ENCODE data around the gene ADAM17. TPM values are rescaled to one million over a fixed set of nuclear protein-coding genes. Genes with fewer than 3 reads are reported as not detected.
"Not testable (repeated sequence)": the region's sequence is repeated elsewhere in the genome, so short reads cannot be mapped to it uniquely, and the experiment has no call there.

Gene ADAM17
- polyA plus RNA-seq, 1 donor from 2014 or later: 32.6 TPM

DNA sequence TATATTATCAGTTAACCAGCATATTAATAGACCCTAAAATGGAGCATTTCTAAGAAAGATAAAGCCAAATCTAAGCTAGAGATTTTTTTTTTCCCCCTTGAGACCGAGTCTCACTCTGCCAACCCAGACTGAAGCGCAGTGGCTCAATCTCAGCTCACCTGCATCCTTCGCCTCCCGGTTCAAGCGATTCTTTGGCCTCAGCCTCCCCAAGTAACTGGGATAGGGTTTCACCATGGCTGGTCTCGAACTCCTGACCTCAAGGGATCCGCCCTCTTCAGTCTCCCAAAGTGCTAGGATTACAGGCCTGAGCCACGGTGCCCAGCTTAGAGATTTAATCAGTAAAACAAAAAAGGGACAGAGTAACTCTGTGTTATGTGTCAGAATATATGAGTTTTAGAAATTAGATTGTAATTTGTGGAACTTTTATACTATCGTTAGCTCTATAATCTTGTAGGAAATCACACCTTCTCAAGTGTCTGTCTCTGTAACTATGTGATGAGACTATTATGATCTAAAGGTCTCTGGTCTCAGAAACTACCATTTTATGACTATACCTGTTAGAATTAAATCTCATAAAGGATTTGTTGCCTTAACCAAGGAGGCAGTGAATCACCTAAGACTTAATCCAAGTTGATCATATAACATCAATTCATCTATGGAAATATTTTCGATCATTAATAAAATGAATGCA lies 41.1 kb upstream of the ADAM17 start:
- Histone ChIP-seq H3K4me3 (ENCODE audit: low read length) (no peak overlapping the region), H3K9ac (ENCODE audit: low read length) (no peak overlapping the region), H3K27ac (ENCODE audit: low read length) (no peak overlapping the region), H3K79me2 (replicated peaks; ENCODE audit: insufficient read depth, low read length) (peaks cover 91% of the 10 kb centered on the region), H3K9me2 (ENCODE audit: insufficient read depth, low read length) (no peaks in the 10 kb centered on the region), H3F3A (ENCODE audit: insufficient read depth, low read length, poor library complexity, severe bottlenecking) (no peaks in the 10 kb centered on the region), H3K4me2 (ENCODE audit: low read length) (no peak overlapping the region), H3K27me3 (ENCODE audit: insufficient read depth, low read depth, low read length) (no peaks in the 10 kb centered on the region), H4K20me1 (ENCODE audit: insufficient read depth) (no peaks in the 10 kb centered on the region), H2AFZ (ENCODE audit: low read depth, low read length) (no peak overlapping the region), H3K9me3 (ENCODE audit: low read length) (peaks cover 12% of the 10 kb centered on the region), H3K36me3 (ENCODE audit: insufficient read depth, low read length) (peaks cover 35% of the 10 kb centered on the region)
- TF ChIP-seq TAF1 (IDR thresholded peaks at IDR 0.05; ENCODE audit: low read depth): no peak
- no peak for TF ChIP-seq POLR2AphosphoS5 (IDR thresholded peaks at IDR 0.05)
- TF ChIP-seq, protein P1, sequence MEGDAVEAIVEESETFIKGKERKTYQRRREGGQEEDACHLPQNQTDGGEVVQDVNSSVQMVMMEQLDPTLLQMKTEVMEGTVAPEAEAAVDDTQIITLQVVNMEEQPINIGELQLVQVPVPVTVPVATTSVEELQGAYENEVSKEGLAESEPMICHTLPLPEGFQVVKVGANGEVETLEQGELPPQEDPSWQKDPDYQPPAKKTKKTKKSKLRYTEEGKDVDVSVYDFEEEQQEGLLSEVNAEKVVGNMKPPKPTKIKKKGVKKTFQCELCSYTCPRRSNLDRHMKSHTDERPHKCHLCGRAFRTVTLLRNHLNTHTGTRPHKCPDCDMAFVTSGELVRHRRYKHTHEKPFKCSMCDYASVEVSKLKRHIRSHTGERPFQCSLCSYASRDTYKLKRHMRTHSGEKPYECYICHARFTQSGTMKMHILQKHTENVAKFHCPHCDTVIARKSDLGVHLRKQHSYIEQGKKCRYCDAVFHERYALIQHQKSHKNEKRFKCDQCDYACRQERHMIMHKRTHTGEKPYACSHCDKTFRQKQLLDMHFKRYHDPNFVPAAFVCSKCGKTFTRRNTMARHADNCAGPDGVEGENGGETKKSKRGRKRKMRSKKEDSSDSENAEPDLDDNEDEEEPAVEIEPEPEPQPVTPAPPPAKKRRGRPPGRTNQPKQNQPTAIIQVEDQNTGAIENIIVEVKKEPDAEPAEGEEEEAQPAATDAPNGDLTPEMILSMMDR (IDR thresholded peaks at IDR 0.05; ENCODE audit: poor library complexity, severe bottlenecking): no peak
- TF ChIP-seq MXI1 (conservative IDR thresholded peaks at IDR 0.05; ENCODE audit: poor library complexity, severe bottlenecking): no peak
- TF ChIP-seq, protein P2, sequence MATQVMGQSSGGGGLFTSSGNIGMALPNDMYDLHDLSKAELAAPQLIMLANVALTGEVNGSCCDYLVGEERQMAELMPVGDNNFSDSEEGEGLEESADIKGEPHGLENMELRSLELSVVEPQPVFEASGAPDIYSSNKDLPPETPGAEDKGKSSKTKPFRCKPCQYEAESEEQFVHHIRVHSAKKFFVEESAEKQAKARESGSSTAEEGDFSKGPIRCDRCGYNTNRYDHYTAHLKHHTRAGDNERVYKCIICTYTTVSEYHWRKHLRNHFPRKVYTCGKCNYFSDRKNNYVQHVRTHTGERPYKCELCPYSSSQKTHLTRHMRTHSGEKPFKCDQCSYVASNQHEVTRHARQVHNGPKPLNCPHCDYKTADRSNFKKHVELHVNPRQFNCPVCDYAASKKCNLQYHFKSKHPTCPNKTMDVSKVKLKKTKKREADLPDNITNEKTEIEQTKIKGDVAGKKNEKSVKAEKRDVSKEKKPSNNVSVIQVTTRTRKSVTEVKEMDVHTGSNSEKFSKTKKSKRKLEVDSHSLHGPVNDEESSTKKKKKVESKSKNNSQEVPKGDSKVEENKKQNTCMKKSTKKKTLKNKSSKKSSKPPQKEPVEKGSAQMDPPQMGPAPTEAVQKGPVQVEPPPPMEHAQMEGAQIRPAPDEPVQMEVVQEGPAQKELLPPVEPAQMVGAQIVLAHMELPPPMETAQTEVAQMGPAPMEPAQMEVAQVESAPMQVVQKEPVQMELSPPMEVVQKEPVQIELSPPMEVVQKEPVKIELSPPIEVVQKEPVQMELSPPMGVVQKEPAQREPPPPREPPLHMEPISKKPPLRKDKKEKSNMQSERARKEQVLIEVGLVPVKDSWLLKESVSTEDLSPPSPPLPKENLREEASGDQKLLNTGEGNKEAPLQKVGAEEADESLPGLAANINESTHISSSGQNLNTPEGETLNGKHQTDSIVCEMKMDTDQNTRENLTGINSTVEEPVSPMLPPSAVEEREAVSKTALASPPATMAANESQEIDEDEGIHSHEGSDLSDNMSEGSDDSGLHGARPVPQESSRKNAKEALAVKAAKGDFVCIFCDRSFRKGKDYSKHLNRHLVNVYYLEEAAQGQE (IDR thresholded peaks at IDR 0.05; ENCODE audit: borderline replicate concordance): no peak
- TF ChIP-seq EP300 (conservative IDR thresholded peaks at IDR 0.05; ENCODE audit: poor library complexity, severe bottlenecking): no peak
- TF ChIP-seq EZH2 (IDR thresholded peaks at IDR 0.05; ENCODE audit: borderline replicate concordance, insufficient read depth, low read length, poor library complexity, severe bottlenecking): no peak
- TF ChIP-seq RAD21 (conservative IDR thresholded peaks at IDR 0.05): no peak
- TF ChIP-seq SMC3 (conservative IDR thresholded peaks at IDR 0.05; ENCODE audit: poor library complexity): no peak

DNA sequence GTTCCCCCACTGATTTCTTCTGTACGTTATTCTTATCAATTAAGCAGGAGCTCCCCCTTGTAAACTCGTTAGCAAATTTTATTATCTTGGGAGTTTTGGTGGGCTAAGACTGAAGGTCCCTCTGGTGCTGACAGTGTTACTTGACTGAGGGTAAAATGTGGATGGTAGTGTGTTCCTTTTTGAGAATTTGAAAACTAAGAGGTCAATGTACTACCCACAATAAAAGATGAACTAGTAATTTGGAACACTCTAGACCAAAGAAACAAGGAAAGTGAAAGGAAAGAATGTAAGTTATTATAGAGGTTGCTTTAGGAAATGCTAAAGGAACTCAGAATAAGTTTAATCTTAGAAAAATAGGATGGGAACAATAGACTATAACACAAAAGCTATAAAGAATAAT lies 40.1 kb upstream of the ADAM17 start:
- no peaks in the 10 kb centered on the region for H3K27me3 ChIP-seq (ENCODE audit: insufficient read depth, low read depth, low read length)
- H3K4me3 ChIP-seq (ENCODE audit: low read length): no peak overlapping the region
- peaks cover 12% of the 10 kb centered on the region for H3K9me3 ChIP-seq (ENCODE audit: low read length)
- no peak for TF ChIP-seq RAD21 (conservative IDR thresholded peaks at IDR 0.05)
- no peak overlapping the region for H3K27ac ChIP-seq (ENCODE audit: low read length)
- no peaks in the 10 kb centered on the region for H3F3A ChIP-seq (ENCODE audit: insufficient read depth, low read length, poor library complexity, severe bottlenecking)
- H3K79me2 ChIP-seq (replicated peaks; ENCODE audit: insufficient read depth, low read length): peaks cover 91% of the 10 kb centered on the region
- H3K9ac ChIP-seq (ENCODE audit: low read length): no peak overlapping the region
- H3K9me2 ChIP-seq (ENCODE audit: insufficient read depth, low read length): no peaks in the 10 kb centered on the region
- peaks cover 37% of the 10 kb centered on the region for H3K36me3 ChIP-seq (ENCODE audit: insufficient read depth, low read length)
- no peak overlapping the region for H2AFZ ChIP-seq (ENCODE audit: low read depth, low read length)
- H4K20me1 ChIP-seq (ENCODE audit: insufficient read depth): no peaks in the 10 kb centered on the region
- no peak overlapping the region for H3K4me2 ChIP-seq (ENCODE audit: low read length)

DNA sequence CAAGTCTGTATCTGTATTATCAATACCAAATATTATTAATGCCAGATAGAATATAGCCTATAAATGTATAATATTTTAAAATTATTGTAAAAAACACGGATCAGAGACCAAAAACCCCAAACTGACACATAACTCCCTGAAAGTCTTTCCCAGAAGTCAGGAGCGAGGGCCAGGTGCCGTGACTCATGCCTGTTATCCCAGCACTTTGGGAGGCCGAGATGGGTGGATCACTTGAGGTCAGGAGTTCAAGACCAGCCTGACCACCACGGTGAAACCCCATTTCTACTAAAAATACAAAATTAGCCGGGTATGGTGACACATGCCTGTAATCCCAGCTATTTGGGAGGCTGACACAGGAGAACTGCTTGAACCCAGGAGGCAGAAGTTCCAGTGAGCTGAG lies 39.6 kb upstream of the ADAM17 start:
- H3K27me3 ChIP-seq (ENCODE audit: insufficient read depth, low read depth, low read length); H3K4me3 ChIP-seq (ENCODE audit: low read length); H3K4me2 ChIP-seq (ENCODE audit: low read length); H3K27ac ChIP-seq (ENCODE audit: low read length); H3K9ac ChIP-seq (ENCODE audit: low read length); H4K20me1 ChIP-seq (ENCODE audit: insufficient read depth); H2AFZ ChIP-seq (ENCODE audit: low read depth, low read length); H3K9me2 ChIP-seq (ENCODE audit: insufficient read depth, low read length); H3F3A ChIP-seq (ENCODE audit: insufficient read depth, low read length, poor library complexity, severe bottlenecking): not testable (repeated sequence)
- Histone ChIP-seq H3K36me3 (ENCODE audit: insufficient read depth, low read length) (peaks cover 37% of the 10 kb centered on the region), H3K79me2 (replicated peaks; ENCODE audit: insufficient read depth, low read length) (peaks cover 91% of the 10 kb centered on the region), H3K9me3 (ENCODE audit: low read length) (peaks cover 12% of the 10 kb centered on the region)
